Kidney glomerular epithelial cell (primary cell): ENCODE measurements around the gene RASGRF1.

Experiments used
- DNase-seq: peaks from one replicate; lab custom pipeline; 2025; lab: John Stamatoyannopoulos, UW

RASGRF1 gene

DNA sequence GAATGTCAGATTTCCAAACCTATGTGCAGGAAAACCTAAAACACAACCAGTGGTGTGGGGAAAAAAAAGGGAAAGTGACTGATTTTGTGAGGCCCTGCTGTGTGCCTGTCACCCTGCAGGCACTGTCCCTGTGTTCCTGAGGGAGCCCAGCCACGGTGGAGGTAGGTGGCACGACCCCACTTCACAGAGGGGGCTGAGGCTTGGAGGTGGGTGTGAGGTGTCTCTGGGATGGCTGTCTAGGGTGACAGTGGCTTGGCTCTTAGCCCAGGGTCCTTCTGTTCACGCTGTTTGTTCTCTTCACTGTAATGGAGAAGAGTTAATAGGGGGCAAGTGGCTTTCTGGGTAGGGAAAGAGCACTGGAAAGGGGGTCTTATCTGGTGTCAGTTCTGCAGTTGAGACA, 22.6 kb downstream of the RASGRF1 start:
- no peak for DNase-seq

DNA sequence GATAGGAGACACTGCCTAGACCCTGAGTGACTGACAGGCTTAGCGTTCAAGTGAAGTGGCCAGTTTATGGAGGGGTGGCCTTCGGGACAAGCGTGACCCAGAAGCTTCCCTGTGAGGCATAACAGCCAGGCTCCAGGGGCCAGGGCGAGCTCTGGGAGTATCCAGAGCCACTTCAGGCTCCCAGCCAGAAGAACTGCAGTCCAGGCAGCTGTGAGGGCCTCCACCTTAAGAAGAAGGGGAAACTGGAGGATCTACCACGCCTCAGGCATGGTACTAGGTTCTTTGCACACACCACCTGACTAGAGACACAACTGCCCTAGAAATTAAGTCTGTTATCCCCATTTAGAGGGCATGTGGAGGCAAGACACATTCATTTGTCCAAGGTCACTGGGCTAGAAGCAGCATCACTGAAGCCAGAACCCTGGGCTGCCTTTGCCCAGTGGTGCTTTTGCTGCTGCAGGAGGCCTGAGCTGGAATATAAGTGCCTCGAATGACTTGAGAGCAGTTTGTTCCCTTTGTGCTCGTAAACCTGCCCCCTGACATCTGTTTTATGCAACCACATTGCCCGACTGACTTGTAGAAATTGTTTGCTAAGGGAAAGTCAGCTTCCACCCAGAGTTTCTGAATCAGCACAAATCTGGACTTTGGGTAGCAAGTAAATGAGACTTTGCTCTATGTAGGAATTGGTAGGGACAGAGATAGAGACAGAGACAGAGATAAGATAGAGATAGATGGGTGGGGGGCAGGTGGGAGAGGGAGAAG, 23.3 kb downstream of the RASGRF1 start:
- no peak for DNase-seq

DNA sequence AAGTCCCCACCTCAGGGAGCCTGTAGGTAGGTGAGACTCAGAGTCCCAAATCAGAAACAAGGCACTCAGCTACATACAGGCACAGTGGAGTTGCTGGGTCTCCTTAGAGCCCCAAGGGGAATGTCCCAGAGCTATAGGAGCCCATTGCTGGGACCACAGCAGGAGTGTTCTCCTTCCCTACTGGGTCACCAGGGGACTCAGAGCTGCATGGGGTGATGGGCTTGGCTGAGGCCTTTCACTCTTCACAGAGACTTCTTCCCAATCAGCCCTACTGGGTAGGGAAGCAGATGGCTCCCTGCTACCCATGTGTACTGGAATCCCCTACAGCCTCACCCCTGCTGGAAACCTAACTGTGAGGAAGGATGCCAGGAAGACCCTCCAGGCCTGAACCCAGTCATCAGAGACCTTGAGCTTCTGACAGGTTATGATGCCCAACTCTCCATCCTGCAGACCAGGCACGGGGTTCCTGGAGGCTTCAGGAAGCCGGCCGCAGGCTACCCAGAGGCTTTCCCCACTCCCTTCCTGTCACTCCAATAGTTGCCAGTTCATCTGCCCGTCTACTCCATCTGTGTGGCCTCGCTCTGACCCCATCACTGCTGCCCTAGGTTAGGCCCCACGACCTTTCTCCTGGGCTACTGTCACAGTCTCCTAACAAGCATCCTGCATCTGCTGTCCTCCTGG, 24.0 kb downstream of the RASGRF1 start:
- DNase-seq: no peak

DNA sequence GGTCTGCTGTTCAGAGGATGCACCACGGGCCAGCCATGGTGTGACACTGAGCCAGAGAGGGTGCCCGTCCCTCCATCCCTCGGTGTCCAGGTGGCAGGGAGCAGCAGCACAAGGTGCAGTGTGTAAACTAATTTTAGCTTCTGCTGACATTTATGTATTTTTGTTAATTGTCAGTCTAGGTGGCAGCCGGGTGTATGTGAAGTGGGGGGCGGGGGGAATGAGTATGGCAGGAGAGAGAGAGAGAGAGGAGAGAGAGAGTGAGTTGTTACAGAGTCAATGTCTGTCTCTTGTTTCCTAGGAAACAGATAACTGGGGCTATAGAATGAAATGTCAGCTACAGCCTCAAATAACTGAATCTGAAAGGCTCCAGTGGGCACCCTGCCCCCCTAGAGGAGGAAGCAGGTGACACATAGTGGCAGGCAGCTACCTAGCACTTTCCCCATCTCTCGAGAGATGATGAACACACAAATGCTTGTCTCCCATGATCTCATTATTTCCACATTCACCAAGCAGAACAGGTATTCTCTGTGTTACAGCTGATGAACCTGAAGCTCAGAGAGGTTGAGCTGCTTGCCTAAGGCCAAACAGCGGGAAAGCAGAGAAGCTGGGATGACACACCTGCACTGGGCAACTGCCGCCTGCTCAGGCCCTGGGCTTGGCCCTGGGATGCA, 24.7 kb downstream of the RASGRF1 start:
- DNase-seq: no peak

DNA sequence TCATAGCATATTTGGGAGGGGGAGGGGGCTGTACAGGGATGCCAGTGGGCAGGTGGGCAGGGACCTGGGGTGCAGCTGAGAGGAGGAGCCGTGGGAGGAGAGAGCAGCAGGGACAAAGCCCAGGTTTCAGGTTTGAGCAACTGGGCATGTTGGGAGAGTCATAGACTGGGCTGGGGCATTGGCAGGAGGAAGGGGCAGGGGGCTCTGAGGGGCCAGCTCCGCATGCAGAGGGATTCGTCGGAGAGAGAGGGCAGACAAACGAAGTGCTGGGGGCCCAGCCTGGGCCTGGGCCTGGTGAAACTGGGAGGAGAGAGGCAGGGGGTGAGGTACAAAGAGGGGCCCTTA, 25.2 kb downstream of the RASGRF1 start:
- no peak for DNase-seq

DNA sequence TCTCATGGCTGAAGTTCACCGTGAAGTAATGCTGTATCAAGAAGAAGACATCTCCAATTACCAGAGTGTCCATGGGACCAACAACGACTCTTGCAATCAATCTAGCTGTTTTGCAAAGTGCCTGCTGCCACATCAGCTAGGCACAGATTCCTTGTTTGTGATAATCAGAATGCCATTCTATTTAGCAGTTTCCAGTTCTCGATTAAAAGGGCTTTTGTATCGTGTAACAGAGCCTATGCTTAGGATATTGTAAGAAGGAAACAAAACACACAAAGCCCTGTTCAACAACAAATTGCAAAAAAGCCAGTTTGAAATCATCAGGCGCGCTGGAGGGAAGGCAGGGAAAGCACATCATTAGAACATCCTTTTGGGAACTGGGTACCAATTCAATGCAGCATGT, 26.1 kb downstream of the RASGRF1 start:
- DNase-seq: no peak

DNA sequence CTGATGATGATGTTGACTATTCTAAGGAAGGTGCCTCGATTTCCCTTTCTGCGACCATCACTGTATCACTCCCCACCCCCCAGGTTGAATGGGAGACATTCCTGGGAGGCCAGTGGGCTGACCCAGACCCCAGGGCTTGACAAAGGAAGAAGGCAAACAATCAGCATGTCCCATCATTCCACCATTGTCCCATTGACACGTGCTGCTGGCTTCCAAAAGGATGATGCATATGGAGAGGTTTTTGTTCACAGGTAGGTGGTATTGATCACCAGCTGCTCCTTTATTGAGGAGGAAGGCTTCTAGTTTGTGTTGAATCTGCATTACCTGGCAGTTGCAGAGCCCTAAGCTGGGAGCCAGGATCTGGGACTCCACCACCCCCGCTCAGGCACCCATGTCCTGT, 30.4 kb downstream of the RASGRF1 start:
- no peak for DNase-seq

DNA sequence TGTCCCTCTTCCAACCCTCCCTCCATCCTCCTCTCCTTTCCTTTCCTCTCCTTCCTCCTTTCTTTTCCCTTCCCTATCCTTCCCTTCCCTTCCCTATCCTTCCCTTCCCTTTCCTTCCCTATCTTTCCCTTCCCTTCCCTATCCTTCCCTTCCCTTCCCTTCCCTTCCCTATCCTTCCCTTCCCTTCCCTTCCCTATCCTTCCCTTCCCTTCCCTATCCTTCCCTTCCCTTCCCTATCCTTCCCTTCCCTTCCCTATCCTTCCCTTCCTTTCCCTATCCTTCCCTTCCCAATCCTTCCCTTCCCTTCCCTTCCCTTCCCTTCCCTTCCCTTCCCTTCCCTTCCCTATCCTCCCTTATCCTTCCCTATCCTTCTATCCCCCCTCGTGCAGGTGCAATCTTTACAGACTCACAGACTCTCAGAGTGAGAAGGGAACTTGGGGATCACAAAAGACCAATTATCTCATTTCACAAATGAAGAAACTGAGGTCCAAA, 31.5 kb downstream of the RASGRF1 start:
- DNase-seq: no peak

DNA sequence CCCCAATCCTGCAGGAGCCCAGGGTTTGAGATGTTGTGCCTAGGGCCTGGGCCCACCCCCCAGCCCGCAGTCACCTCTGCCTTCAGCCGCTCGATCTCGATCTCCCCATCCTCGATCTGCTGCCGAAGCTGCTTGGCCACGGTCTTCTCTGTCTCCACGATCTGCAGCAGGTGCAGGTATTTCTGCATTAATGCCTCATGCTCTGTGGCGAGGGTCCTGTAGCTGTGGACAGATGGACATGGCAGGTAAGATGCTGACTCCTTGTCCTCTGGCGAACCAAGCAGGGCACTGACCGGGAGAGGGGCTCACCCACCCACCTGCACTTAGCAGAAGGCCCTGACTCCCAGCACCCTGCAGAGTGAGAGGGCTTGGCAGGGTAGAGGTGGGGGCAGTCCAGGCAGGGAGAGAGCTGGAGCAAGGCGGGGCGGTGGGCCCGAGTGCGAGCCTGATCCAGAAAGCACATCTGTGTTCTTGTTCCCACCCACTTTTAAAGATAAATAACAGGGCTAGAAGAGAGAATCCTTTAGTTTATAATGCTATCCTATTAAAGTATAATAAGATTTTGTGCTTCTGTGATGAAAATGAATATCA, 32.2 kb downstream of the RASGRF1 start:
- no peak for DNase-seq

DNA sequence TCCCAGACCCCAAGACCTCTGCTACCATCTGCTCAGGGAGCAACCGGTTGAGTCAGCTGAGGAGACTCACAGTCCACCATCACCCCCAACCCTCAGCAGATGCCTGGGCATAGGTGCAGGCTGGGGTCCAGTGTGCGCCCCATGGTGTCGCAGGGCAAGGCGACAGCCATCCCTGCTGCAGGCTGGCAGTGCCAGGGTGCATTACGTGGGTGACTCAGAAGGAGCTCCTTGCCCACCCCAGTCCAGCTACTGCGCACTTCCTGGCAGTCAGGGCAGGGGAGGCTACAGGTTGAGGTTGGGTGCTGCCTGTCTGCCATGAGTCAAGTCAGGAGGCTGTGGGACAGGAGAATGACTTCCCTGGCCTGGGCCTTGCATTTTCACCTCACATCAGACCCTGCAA, 33.5 kb downstream of the RASGRF1 start:
- DNase-seq: no peak

DNA sequence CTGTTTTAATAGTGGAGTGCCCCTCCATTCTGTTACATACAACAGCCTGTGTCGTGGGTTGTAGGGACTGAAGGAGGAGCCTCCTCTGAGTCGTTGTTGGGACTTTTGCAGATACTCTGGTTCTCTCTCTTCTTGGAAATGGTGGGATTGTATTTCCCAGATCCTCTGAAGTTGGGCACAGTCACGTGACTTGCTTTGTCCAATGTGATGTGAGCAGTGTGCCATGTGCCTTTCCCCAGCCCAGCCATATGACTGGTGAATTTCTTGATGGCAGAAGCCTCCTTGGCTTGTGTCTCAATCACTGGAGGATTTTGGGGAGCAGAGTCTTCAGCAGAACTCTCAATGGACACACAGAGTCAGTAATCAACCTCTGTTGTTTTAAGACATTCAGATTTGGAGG, 36.2 kb downstream of the RASGRF1 start:
- no peak for DNase-seq

DNA sequence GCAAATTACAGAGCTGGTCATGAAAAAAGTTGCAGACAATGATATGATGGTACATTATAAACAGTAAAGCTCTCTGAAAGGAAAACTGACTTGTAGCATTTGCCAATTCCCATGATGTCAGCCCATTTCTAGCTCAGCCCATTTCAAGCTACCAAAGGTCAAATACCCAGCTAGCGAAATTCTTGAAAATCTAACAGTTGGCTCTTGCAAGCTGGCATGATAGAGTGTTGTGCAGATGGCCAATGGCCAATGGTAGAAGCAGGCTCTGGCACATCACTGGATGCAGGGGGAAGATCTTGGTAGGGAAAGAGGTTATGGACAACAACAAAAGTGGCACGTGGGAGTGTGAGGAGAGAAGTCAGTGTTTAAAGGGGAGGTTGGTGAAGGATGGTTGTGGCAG, 36.7 kb downstream of the RASGRF1 start:
- DNase-seq: no peak

DNA sequence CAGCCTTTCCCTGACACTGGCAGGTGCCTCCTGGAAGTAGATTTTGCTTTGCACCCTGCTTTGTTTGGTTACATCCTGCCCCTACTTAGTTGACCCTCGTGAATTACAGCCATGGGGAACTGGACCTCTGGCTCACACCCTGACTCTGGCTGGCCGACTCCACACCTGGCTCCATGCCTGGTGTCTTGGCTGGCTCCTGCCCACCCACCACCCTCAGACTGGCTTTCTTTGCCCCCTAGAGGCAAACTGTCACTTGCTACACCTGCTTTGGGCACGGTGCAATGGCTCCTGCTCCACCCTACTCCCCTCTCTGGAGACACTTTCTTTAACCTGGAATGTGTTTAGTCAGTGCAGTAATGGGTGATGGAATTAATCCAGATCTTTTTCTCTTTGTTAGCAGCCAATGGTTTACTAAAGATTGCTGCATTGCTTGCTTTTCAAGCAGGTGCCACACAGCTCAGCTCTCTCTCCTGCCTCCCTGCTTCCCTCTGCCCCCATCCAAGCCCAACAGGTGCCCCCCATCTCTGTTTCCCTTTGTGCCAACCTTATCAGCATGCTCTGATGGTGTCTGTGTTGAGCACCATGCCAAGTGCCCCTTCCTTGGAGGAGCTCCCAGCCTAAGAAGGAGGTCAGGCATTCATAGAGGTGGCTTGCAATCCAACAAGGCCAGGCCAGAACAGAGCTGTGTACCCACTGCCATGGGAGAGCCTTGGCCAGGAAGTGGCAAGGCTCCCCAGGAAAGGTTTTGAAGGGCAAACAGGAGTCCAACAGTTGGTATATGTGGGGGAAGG, 38.4 kb downstream of the RASGRF1 start:
- no peak for DNase-seq

DNA sequence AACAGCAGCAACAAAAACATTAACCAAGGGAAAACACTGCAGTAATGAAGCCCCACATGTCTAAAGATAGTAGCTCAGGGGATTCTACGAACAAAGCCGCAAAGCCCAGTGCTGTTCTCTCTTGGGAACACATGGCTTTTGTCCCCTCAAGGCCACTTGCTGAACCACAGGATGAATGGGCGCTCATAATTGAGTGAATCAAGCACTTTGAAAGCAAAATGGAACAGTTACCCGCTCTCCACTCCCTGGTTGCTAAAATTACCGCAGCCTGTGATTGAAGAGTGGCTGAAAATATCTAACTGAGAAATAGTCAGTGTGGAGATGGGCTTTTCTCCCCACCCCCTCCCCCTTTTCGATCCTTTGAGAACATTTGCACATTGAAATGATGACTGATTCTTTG, 39.6 kb downstream of the RASGRF1 start:
- DNase-seq: no peak

DNA sequence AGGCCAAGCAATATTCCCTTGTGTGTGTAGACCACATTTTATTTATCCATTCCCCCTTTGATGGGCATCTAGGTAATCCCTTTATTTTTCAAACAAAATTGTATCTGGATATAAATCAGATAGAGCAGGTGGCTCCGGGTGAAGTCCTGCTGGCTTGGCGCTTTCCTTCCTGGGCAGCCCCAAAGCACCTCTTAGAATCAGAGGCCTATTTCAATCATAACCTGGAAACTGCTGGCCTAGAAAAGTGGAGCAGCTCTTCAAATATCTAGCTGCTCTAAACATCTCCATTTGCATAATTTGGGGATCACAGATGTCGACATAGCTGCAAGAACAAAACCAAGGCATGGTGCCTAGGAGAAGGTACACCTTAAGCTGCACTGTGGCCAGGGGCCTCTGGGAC, 40.2 kb downstream of the RASGRF1 start:
- DNase-seq: no peak

DNA sequence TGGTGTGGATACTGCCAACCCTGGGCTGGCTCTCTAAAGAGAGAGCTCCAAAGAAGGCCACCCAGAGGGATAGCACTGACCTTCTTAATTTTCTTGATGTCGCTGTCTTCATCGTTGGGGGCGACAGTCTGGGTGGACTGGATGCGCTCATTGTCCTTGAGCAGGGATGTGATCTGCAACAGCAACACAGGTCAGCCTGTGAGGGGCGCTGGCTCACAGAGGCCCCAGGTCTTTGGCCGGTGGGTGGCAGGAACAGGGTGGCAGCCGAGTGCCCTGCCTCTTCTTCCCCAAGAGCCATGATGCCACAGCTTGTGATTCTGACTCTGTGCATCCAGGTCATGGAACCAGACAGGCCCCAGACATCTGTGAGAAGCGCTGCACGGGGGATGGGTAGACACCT, 41.2 kb downstream of the RASGRF1 start:
- DNase-seq: no peak

DNA sequence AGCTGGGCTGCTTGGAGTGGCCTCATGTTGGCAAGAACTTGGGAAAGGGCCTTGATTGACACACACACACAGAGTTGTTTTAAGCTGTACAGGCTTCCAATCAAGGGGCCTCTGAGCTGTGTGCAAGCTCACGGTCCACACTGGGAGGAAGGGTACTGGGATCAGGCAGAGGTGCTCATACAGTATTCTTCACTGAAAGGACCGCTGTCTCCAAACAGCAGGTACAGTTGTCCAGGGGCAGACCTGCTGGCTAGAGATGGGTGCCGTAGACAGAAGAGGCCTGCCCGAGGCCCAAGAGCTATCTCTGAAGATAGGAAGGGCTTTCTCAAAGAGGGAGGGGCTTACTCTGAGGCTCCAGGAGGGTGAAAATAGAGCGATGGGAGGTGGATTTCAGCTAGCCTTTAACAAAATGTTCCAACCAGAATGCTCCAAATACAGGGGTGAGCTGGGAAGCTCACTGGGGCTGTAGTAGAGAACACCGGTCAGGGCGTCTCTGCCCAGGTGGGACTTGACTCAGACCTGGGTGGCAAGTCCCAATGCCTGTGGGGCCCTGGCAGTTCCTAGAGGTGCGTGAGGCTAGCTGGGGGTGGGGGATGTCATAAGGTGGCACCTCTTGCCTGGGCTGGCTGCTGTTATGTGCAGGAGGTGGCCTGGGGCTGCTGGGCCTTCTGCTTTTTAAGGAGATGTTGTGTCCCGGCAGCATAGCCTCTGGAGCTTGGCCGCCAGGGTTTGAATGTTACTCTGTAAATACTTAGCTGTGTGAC, 42.7 kb downstream of the RASGRF1 start:
- no peak for DNase-seq

DNA sequence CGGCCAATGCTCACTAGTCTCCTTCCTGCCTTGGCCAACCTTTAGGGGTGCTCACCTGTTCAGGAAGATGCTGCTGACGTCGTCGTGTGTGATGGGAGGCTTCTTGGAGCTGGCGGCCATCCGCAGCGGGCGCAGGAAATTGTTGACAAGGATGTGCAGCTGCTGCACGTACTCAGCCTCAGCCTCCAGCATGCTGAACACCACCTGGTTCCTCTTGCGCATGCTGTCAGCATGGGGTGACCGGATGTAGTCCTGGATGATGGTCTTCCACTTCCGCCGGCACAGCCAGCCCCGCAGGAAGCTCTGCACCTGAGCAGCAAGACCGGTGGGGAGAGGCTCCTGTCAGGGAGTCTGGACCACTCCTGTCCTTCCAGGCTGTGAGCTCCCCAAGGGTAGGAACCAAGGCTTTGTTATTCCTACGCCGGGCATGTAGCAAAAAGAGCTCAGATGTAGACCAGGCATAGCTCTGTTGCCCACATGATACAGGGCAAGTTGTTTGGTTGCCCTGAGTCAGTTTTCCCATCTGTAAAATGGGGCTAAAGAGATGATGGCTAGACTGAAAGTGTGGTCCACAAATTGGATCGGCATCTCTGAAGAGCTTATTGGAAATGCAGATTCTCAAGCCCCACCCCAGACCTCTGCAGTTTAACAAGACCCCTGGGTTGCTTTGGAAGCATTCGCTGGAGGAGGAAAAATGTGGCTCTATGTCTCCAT, 43.7 kb downstream of the RASGRF1 start:
- DNase-seq: no peak

DNA sequence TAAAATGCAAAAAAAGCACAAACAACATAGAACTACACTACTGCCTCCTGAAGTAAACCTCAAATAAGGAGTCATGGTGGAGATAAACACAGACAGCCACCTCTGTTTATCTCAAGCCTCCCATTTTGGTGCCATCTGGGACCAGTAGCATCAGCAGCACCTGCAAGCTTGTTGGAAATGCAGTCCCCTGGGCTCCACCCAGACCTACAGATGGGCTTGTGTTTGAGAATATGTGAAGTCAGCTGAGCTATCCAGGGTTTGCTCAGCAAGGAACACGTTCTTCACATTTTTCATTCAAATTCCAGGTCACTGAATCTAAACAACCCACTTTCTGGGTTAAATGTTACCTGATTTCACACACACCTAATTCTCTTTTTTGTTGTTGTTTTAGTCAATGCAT, 45.5 kb downstream of the RASGRF1 start:
- no peak for DNase-seq

DNA sequence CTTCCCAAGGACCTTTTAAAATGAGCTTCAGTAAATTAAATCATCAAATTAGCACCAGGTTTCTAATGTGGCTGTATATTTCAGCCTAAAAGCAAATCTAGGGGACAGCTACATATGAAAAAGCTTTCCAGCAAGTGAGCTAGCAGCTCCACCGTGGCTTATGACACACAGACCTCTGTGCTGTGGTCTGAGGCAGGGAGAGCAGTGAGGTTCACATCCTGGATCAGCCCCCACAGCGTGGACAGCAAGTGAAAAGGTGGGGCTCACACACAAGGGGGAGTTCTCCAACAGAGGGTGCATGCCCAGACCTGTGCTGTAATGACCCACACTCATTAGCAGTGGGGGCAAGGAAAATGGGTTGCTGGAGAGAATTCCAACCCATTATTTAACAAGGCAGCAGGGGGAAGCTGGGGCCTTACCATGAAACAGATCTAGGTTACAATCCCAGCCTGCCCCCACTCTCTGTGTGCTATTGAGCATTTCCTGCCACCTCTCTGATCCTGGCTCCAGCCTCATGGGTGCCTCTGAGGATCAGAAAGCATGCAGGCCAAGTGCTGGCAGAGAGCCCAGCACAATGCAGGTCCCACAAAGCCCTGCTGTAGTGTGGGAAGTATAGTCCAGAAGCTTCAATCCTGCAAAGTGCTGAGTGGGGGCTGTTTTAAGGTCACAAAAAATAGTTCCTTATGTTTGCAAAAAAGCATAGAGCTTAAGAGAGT, 48.2 kb downstream of the RASGRF1 start:
- no peak for DNase-seq
